ENCODE measurements around the gene CHST11.

Gene CHST11

GRCh38 chr12:104502217-104502616 is 45.5 kb downstream of the CHST11 start:
- H3K4me3 ChIP-seq (ENCODE audit: low read depth, low read length) = no peak overlapping the region

- H3K4me3 ChIP-seq (ENCODE audit: low read depth, low read length) = no peak overlapping the region
Measured at GRCh38 chr12:104502638-104503037, 45.9 kb downstream of the CHST11 start.

GRCh38 chr12:104503191-104503590 is 46.4 kb downstream of the CHST11 start:
- no peak overlapping the region for H3K4me3 ChIP-seq (ENCODE audit: low read depth, low read length)

- no peak overlapping the region for H3K4me3 ChIP-seq (ENCODE audit: low read depth, low read length)
Measured at GRCh38 chr12:104504146-104504545, 47.4 kb downstream of the CHST11 start.

GRCh38 chr12:104505095-104505818 is 48.5 kb downstream of the CHST11 start:
- H3K4me3 ChIP-seq (ENCODE audit: low read depth, low read length) = no peak overlapping the region

- no peak overlapping the region for H3K4me3 ChIP-seq (ENCODE audit: low read depth, low read length)
Measured at GRCh38 chr12:104506676-104507401, 50.1 kb downstream of the CHST11 start.

GRCh38 chr12:104507672-104508071 is 50.9 kb downstream of the CHST11 start:
- H3K4me3 ChIP-seq (ENCODE audit: low read depth, low read length) = no peak overlapping the region

GRCh38 chr12:104508752-104509446 is 52.2 kb downstream of the CHST11 start:
- no peak overlapping the region for H3K4me3 ChIP-seq (ENCODE audit: low read depth, low read length)

- H3K4me3 ChIP-seq (ENCODE audit: low read depth, low read length) = no peak overlapping the region
Measured at GRCh38 chr12:104510145-104510872, 53.6 kb downstream of the CHST11 start.

- H3K4me3 ChIP-seq (ENCODE audit: low read depth, low read length) = no peak overlapping the region
Measured at GRCh38 chr12:104510873-104511440, 54.2 kb downstream of the CHST11 start.

GRCh38 chr12:104513681-104514080 is 56.9 kb downstream of the CHST11 start:
- no peak overlapping the region for H3K4me3 ChIP-seq (ENCODE audit: low read depth, low read length)

- no peak overlapping the region for H3K4me3 ChIP-seq (ENCODE audit: low read depth, low read length)
Measured at GRCh38 chr12:104514092-104514810, 57.5 kb downstream of the CHST11 start.

- no peak overlapping the region for H3K4me3 ChIP-seq (ENCODE audit: low read depth, low read length)
Measured at GRCh38 chr12:104515899-104516298, 59.2 kb downstream of the CHST11 start.

- no peak overlapping the region for H3K4me3 ChIP-seq (ENCODE audit: low read depth, low read length)
Measured at GRCh38 chr12:104516821-104517220, 60.1 kb downstream of the CHST11 start.

- H3K4me3 ChIP-seq (ENCODE audit: low read depth, low read length) = no peak overlapping the region
Measured at GRCh38 chr12:104517880-104518279, 61.1 kb downstream of the CHST11 start.

- H3K4me3 ChIP-seq (ENCODE audit: low read depth, low read length) = no peak overlapping the region
Measured at GRCh38 chr12:104519190-104520019, 62.7 kb downstream of the CHST11 start.

GRCh38 chr12:104520242-104520900 is 63.6 kb downstream of the CHST11 start:
- no peak overlapping the region for H3K4me3 ChIP-seq (ENCODE audit: low read depth, low read length)

GRCh38 chr12:104521731-104522130 is 65.0 kb downstream of the CHST11 start:
- no peak overlapping the region for H3K4me3 ChIP-seq (ENCODE audit: low read depth, low read length)

All from iPS-11a (cell line).